GM06990 (cell line): ENCODE results near the gene EIPR1.

Source experiments
- DNase-seq: peaks from one replicate; pipeline ENCODE4 v3.0.0-alpha.2; 2011; ENCODE audit not compliant: insufficient read length; ENCODE audit errors: extremely low read depth
- H3K27me3 ChIP-seq: replicated peaks from 2 replicates; pipeline ENCODE4 v1.6.0; 2011; ENCODE audit warnings: low read length; ENCODE audit not compliant: control insufficient read depth, insufficient read depth
- H3K36me3 ChIP-seq: 2 replicates; pipeline ENCODE4 v1.5.1; 2011; ENCODE audit warnings: low read length; ENCODE audit not compliant: control insufficient read depth, insufficient read depth
- H3K4me3 ChIP-seq: replicated peaks from 2 replicates; pipeline ENCODE4 v1.5.1; 2011; ENCODE audit warnings: low read depth, mild to moderate bottlenecking, control low read depth, low read length
- TF ChIP-seq, protein P1 (sequence below): IDR thresholded peaks from 2 replicates; pipeline ENCODE4 v1.5.1; 2011; ENCODE audit warnings: low read length, control low read depth, mild to moderate bottlenecking, inconsistent platforms; ENCODE audit not compliant: insufficient read depth, poor library complexity, severe bottlenecking

Gene EIPR1

DNA sequence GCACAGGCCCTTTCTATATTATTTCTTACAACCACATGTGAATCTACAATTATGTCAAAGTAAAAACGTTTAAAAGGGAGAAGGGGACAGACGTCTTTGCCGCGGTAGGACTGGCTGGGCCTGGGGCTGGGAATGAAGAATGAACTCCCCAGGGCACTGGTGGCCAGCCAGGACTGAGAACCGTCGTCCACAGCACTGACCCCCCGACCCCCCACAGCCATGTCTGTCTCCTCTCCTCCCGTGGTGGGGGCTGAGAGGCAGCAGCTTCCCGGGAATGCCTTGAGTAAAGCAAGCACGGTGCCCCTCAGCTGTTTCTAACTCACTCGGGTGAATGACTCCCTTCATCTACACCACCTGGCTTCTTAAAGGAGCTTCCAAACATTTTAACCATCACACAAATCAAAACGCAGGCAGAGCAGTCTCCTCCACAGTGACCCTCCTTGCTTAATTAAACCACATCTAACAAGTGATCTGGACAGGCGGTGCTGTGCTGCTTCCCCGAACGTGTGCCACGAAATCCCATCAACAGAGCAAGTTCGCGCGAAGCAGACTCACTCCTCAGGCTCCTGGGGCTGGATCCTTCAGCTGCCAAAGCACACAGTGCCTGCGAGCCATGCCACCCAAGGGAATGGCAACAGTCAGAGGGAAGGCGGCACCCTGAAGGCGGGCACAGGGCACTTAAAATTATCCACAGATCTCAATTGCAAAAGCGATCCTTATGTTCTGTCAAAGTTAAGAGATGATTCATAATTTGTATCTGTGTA, 217.7 kb downstream of the EIPR1 start:
- H3K4me3 ChIP-seq: no peak overlapping the region
- H3K27me3 ChIP-seq: no peaks in the 10 kb centered on the region
- TF ChIP-seq, protein P1, sequence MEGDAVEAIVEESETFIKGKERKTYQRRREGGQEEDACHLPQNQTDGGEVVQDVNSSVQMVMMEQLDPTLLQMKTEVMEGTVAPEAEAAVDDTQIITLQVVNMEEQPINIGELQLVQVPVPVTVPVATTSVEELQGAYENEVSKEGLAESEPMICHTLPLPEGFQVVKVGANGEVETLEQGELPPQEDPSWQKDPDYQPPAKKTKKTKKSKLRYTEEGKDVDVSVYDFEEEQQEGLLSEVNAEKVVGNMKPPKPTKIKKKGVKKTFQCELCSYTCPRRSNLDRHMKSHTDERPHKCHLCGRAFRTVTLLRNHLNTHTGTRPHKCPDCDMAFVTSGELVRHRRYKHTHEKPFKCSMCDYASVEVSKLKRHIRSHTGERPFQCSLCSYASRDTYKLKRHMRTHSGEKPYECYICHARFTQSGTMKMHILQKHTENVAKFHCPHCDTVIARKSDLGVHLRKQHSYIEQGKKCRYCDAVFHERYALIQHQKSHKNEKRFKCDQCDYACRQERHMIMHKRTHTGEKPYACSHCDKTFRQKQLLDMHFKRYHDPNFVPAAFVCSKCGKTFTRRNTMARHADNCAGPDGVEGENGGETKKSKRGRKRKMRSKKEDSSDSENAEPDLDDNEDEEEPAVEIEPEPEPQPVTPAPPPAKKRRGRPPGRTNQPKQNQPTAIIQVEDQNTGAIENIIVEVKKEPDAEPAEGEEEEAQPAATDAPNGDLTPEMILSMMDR: no peak
- no peak for DNase-seq
- H3K36me3 ChIP-seq: no peaks in the 10 kb centered on the region

GRCh38 chr2:3154700-3155099, 222.9 kb downstream of the EIPR1 start:
- no peak for DNase-seq
- TF ChIP-seq, protein P1: no peak
- Histone ChIP-seq H3K27me3 (no peaks in the 10 kb centered on the region), H3K36me3 (no peaks in the 10 kb centered on the region), H3K4me3 (no peak overlapping the region)

DNA sequence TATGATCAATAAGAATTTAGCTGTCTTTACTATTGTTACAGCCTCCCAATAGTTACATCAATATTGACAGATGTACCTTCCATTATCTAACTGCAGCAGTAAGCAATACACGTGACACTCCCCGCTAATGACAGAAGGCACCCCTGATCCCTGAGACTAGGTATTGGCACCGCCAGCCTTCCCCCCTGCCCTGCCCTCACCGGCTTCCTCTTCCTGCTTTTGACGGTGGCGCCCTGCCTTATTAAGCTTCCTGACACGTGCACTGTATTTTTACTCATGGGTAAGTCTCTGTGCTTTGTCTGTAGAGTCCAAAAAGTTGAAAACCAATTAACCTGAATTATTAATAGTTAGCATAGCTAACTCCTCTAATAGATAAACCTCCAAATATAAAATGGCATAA, 223.5 kb downstream of the EIPR1 start:
- no peak for DNase-seq
- Histone ChIP-seq H3K4me3 (no peak overlapping the region), H3K27me3 (no peaks in the 10 kb centered on the region), H3K36me3 (no peaks in the 10 kb centered on the region)
- TF ChIP-seq, protein P1: no peak

DNA sequence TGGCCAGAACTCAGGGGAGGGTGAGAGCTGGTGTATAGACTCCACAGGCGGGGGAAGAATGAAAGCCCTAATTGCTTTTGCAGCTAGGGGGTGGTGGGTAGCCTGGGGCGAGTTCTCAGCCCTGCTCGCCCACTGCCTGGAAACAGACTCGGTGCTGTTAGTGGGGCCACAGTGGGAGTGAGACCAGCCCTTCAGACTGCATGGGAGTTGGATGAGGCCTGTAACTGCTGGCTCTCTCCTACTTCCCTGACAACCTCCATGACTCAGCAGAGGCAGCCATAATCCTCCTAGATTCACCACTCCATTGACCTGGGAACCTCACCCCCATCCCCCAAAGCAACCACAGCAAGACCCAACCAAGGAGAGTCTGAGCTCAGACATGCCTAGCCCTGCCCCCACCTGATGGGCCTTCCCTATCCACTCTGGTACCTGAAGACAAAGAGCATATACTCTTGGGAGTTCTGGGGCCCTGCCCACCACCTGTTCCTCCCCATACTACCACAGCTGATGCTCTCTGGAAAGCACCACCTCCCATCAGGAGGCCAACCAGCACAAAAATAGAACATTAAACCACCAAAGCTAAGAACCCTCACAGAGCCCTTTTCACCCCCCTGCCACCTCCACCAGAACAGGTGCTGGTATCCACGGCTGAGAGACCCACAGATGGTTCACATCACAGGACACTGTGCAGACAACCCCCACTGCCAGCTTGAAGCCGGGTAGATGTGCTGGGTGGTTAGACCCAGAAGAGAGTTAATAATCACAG, 226.3 kb downstream of the EIPR1 start:
- DNase-seq: peak; percentile 51
- H3K27me3 ChIP-seq: no peaks in the 10 kb centered on the region
- TF ChIP-seq, protein P1: no peak
- H3K36me3 ChIP-seq: no peaks in the 10 kb centered on the region
- H3K4me3 ChIP-seq: no peak overlapping the region

DNA sequence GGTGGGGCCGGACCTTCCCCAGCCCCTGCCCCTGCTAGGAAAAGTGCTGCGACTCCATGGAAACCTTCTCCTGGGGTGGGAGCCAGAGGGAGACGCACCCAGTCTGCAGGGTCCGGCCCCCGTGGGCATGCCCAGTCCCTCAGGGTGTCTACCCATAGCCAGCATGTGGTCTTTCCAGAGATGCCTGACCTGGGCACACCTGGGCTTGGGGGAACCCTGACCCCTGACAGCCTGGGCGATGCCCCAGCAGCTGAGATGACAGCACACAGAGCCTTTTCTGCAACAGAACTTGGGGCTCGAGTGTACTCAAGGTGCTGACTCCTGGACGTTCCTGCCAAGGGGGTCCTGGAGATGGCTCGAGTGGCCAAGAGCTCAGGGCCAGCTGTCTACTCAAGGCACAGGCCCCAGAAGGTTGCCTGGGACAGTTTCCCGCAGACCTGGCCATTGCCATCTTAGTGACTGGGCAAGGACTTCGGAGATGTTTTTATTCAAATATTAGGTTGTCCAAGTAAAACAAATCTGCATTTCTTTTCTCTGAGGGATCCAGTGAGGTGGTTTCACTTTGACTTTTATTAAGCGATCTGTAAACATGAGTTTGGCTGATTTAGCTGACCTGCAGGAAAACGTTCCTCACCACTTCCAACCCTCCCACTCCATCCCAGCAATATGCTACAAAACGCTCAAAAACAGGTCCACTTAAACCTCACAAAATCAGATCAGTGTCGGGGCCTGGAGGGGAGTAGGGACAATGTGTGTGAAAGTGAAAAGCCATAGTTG, 228.0 kb downstream of the EIPR1 start:
- no peaks in the 10 kb centered on the region for H3K36me3 ChIP-seq
- no peaks in the 10 kb centered on the region for H3K27me3 ChIP-seq
- DNase-seq: no peak
- TF ChIP-seq, protein P1: no peak
- H3K4me3 ChIP-seq: no peak overlapping the region
